Measurements from ENCODE around the gene RRP36. TPM values are rescaled to one million over a fixed set of nuclear protein-coding genes. Genes with fewer than 3 reads are reported as not detected.
"Not testable (repeated sequence)": the region's sequence is repeated elsewhere in the genome, so short reads cannot be mapped to it uniquely, and the experiment has no call there.

The RRP36 gene
- polyA plus RNA-seq, 3 donors: 58.7 to 62.8 (median 60.7) TPM

DNA sequence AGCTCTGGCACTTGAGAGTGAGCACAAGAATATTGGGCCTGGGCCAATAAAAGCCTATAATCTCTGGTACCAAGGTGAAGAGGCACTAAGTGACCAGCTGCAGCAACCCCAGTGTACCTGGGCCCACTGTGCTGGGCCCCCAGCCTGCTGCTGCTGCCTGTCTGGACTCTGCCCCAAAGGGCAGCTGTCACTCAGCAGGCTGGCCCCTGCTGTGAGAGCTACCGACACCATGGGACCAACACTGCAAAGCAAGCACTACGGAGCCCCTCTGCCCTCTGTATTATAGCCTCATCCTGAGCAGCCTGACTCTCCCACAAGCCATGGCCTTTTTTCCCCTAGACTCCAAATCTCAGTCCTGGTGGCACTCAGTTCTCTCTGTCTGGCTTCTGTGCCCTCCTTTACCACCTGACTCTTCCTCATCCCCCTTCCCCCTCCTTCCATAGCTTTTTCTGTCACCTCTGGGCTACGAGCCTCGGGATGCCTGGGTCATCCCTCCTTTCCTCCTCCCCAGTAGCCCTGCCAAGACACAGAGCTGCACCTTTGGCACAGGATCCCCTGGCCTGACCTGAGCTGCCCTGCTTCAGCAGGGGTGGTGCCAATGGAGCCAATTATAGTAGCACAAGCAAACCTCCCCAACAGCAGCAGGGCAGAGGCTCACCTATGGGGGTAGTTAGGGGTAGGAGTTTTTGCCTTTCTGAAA is 14.2 kb downstream of the RRP36 start:
- no peak for DNase-seq (ENCODE audit: low read depth in 3 of 3, low spot score in 2 of 3)

DNA sequence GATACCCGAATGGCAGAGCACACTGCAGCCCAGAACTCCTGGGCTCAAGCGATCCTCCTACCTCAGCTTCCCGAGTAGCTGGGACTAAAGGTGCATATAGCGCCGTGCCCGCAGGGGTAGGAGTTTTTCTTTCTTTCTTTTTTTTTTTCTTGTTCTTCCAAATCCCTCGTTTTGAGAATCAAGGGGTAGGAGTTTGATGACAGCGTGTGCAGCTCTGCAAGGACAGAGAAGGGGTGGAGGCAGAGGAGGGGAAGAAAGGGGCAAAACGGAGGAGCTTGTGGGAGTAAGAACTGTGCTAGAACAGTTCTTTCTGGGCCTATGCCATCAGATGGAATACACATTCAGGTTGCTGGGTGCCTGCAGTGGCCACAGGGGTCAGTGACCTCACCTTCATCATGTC is 15.3 kb downstream of the RRP36 start:
- no peak for DNase-seq (ENCODE audit: low read depth in 3 of 3, low spot score in 2 of 3)

DNA sequence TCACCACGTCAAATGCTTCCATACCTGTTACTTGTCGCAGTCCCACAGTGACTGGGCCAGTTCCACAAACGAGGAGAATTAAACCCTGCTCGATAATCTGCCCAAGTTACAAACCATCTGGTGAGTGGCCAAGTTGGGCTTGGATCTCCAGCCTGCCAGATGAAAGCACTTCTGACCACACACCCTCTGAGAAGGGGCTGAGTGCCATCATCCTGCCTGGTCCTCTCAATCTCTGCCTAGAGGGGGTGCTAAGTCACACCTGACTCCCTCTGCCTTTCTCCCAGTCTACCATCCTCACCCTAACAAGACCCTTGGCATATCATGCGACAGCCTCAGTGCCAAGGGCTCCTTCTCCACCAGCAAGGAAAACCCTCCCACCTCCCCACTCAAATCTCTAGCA is 15.8 kb downstream of the RRP36 start:
- no peak for DNase-seq (ENCODE audit: low read depth in 3 of 3, low spot score in 2 of 3)

GRCh38 chr6:43037706-43038105 is 16.3 kb downstream of the RRP36 start:
- DNase-seq (ENCODE audit: low read depth in 3 of 3, low spot score in 2 of 3): no peak

- DNase-seq (ENCODE audit: low read depth in 3 of 3, low spot score in 2 of 3): no peak
Measured at GRCh38 chr6:43038727-43039126, 17.3 kb downstream of the RRP36 start.

GRCh38 chr6:43040542-43041257 is 19.3 kb downstream of the RRP36 start:
- no peak for DNase-seq (ENCODE audit: low read depth in 3 of 3, low spot score in 2 of 3)

GRCh38 chr6:43041475-43041874 is 20.1 kb downstream of the RRP36 start:
- not testable (repeated sequence) for DNase-seq (ENCODE audit: low read depth in 3 of 3, low spot score in 2 of 3)

DNA sequence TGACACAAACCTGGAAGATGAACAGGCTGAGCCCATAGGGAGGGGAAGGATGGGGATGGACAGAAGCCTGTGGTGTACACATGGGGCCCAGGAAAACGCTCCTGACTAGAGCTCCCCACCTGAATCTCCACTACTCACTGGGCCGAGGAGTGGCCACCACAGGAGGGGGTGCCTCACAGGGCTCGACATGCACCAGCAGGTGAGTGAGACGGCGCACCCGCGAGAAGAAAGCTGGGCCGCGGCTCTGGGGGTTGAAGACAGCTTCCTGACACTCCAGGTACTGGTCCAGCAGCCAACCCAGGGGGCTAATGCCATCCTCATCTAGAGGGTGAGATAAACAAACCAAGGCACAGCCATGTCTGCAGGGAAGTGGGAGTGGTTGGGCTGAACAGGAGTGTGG is 21.9 kb downstream of the RRP36 start:
- DNase-seq (ENCODE audit: low read depth in 3 of 3, low spot score in 2 of 3): no peak

DNA sequence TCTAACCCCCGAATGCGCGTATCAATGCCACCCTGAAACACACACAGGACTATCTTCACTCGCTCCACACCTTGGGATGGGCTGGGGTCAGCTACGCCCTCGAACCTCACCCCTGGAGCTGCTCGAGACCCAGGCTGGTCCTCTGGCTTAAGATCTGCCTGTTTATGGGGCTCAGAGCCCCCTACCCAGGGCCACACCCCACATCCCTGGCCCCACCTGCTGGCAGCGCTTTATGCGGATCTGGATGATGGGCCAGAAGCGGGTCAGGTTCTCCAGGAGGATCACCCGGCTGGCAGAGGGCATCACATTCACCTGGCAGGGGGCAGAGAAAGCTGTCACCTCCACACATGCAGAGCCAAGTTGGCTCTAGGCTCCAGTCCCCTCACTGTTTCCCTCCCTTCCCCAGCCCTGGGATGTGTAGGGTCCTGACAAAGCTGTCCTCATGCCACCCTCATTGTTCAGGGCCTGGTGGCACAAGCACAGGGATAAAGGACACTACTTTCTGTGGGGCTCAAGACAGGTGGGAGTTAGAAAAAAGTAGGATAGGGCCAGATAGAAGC is 24.0 kb downstream of the RRP36 start:
- no peak for DNase-seq (ENCODE audit: low read depth in 3 of 3, low spot score in 2 of 3)

- no peak for DNase-seq (ENCODE audit: low read depth in 3 of 3, low spot score in 2 of 3)
Measured at GRCh38 chr6:43047998-43048397, 26.6 kb downstream of the RRP36 start.

DNA sequence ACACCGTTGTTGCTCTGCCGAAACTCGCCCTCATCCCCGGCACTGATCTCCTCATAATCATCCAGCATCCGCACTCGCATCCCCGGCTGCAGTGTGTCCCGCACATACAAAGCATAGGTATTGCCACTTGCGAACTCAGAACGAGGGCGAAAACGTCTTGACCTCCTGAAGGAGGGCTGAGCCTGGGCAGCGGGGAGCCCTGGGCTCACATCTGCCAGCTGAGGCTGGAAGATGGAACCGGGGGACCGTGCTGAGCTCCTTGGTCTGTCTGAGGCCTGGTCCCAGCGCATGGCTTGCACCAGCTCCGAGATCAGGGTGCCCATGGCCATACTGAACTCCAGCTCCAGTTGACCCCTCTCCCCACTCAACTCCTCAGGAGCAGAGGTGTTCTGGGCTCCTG is 29.6 kb downstream of the RRP36 start:
- DNase-seq (ENCODE audit: low read depth in 3 of 3, low spot score in 2 of 3): no peak

GRCh38 chr6:43052225-43052841 is 30.9 kb downstream of the RRP36 start:
- no peak for DNase-seq (ENCODE audit: low read depth in 3 of 3, low spot score in 2 of 3)

GRCh38 chr6:43052842-43053544 is 31.6 kb downstream of the RRP36 start:
- no peak for DNase-seq (ENCODE audit: low read depth in 3 of 3, low spot score in 2 of 3)

DNA sequence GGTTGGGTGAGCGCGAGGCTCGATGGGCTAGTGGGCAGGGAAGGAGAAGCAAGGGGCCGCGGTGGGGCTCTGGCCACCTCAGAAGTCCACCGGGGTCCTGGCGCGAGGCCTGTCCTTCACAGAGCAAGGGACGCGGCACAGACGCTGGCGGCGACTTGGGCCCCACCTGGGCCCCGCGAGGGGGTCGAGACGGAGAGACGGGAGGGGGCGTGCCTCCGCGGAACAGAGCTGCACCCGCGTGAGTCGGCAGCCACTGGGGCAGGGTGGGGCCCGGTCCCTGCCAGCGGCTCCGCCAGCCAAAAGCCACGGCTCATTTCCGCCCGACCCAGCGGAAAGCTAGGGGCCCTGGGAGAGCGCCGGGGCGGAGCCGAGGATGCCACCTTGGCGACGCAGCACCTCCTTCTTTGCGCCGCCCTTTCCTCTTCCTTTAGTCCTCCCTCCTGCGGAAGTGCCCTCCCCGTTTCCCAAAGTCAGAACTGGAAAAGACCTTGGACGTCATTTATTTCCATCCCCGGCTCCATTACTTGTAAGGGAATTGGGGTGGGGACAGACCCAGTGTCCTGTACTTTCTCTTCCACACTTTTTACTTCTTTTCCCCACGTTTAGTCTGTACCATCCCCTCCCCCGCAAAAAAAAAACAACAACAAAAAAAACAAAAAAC is 32.3 kb downstream of the RRP36 start, which contains the start of gene CUL7:
TSS of gene CUL7 (minus strand) at position 307 of the 661 bp plus-strand sequence. CDS start 1,063 bp downstream, outside the sequence.
- DNase-seq (ENCODE audit: low read depth in 3 of 3, low spot score in 2 of 3): peak in 2 of 3 donors; percentile 85 to 86

GRCh38 chr6:43054206-43054943 is 33.0 kb downstream of the RRP36 start:
- DNase-seq (ENCODE audit: low read depth in 3 of 3, low spot score in 2 of 3): no peak

DNA sequence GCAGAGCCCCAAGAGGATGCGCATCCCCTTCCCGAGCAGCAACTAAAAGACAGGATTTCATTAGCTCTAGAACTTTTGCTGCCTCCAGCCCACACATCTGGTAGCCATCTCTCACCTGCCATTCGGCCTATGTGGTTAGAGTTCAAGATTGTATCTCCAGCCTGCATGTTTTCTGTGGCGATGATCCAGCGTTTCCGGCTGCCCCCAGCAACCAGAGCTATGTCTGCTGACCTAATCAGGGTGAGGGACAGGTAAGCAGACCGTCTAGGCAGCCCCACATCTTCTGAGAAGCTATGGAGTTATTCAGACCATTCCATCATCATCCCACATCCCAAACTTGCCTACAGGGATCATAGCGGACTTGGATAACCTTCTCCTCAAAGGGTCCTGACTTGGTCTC is 34.5 kb downstream of the RRP36 start:
- DNase-seq (ENCODE audit: low read depth in 3 of 3, low spot score in 2 of 3): no peak

DNA sequence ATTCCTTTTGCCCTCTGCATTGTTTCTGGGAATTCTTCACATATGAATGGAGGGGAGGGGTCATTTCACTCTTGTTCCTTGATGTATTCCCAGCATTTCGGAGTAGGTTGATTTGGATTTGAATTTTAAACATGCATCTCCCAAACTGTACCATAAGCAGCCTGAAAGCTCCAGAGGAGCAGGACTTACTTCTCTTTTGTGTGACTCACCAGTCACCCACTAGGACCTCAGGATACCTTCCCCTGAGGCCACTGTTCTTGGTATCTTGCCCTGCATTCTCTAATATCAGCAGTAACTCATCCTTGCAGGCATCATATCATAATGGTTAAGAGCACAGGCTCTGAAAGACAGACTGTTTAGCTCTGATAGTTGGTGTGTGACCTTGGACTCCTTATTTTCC is 37.1 kb downstream of the RRP36 start:
- no peak for DNase-seq (ENCODE audit: low read depth in 3 of 3, low spot score in 2 of 3)

DNA sequence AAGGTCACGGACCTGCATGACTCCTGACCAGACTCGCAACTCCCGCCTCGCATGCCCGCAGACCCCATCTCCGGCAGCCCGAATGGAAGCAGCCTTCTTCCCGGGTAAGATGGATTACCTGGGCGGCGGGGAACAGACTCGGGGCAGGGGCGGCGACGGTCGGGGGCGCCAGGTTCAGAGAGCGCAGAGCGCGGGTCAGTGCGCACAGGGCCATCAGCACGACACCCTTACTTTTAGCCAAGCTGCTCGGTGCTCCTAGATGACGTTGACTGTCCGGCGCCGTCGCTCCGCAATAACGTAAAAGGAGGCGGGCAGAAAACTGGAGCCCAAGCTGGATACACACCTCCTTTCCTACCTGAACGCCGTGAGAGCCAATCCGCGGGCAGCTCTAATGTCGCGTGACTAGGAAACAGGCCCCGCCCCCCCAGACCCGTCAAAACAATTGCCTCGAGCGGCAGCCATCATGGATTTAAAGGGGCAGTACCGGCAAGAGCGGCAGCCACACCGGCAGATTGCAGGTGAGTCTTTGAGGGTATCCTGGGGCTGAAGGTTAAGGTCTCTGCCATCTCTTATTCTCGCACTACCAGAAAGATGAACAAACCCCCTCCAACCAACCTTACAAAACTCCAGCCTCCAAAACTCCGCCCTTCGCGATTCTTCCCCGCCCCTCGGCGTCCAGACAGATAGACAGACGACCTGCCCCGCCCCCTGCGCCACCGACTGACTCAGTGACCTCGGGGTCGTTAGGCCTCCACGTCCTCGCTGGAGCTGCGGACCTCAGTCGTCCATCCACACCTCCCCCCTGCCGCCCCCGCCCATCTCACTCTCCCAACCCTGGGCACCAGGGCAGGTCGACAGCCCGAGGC is 38.0 kb downstream of the RRP36 start, which contains the start of the genes KLC4 and MRPL2:
TSS of gene KLC4 (plus strand) at position 464 of the 866 bp plus-strand sequence. CDS start 1,705 bp downstream, outside the sequence.
TSS of gene MRPL2 (minus strand) at position 267 of the 866 bp plus-strand sequence. CDS start at position 214, 53 bp downstream.
- DNase-seq (ENCODE audit: low read depth in 3 of 3, low spot score in 2 of 3): peak; percentile 96 to 99 (median 98)
